Measurements from ENCODE around the gene MYT1. TPM values are rescaled to one million over a fixed set of nuclear protein-coding genes. Genes with fewer than 3 reads are reported as not detected.

MYT1 gene
- total and polyA plus RNA-seq, 2 of the 13 experiments (the other 11 are each of a cell fraction or from before 2014, with no cell fraction given): 0.58 to 2.5 TPM

DNA sequence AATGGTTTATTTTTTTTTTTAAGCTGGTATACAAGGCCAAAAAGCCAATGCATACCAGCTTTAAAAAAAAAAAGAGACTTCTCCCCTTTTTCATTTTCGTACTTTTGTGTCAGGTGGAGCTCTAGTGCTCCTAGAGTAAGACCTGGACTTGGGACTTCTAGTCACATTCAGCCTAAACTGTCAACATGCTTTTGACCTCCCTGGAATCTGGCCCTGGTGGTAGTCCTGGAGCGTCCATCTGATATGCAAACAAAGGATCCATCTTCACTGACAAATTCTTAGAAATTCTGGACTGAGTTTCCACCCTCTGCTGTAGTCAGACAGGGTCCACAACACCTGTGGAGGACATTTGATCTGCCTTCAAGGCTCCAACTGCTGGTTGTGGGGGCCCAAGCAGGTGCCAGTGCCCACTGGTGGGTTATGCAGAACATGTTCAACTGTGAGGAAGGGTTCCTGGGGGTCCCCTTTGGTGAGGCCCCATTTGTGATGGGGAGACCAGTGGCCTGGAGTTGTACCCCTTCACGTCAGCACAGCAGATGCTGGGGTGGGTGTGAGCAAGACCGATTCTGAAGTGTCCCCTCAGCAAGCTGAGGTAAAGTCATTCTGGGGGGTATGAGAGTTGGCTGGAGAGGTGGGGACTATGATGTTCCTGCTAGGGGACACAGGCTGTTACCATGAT is 78.7 kb downstream of the MYT1 start:
- FAIRE-seq (peak; percentile 100), ATAC-seq (peak; percentile 74), DNase-seq (ENCODE audit: low spot score) (peak; percentile 94)
- peak overlapping the region; percentile 65 for H3K4me2 ChIP-seq (ENCODE audit: low read depth, low read length)
- ChIA-PET POLR2A (interaction anchor here (0.6 to 9.6 kb wide), 7 partner anchors 9 to 54 kb away, joined by 3 to 157 read pairs (median 6); partner anchors contain the start of gene PCMTD2), CTCF (ENCODE audit: low intra/inter-chr PET ratio, low total read pairs) (interaction anchor here (1.2 kb wide), 1 partner anchor 43 kb away, joined by 9 read pairs; no protein-coding TSS in a partner anchor)
- BruUV-seq (replicated peaks): no TSS peak
- H2AFZ ChIP-seq (ENCODE audit: low read length): no peak overlapping the region
- intact Hi-C loops (cut with micrococcal nuclease; ENCODE audit: unreplicated experiment): no loop called here
- H3K9ac ChIP-seq (ENCODE audit: insufficient read depth, low read depth, low read length): peak overlapping the region; percentile 32; the same call in 1 of the 2 replicates
- peaks cover 8 to 25% of the 10 kb centered on the region in 2 experiments; a peak in 4 of 5 replicates for H3K27me3 ChIP-seq (ENCODE audit: control insufficient read depth in 1 of 2, insufficient read depth in 2 of 2, low read length in 2 of 2)
- H3K27ac ChIP-seq (ENCODE audit: extremely low read length, insufficient read depth, low read length): peak overlapping the region; percentile 70
- H3K36me3 ChIP-seq (replicated peaks in 1 of 2; ENCODE audit: control insufficient read depth in 1 of 2, insufficient read depth in 2 of 2, low read length in 2 of 2): no peaks in the 10 kb centered on the region
- in situ Hi-C loops (cut with HindIII; ENCODE audit: extremely low pct_ligation_motif_present, low pct_unique_long_range_greater_than_20kb): no loop called here
- H3K4me3 ChIP-seq (replicated peaks in 1 of 3; ENCODE audit: insufficient read depth in 1 of 3, low read depth in 2 of 3, low read length in 3 of 3): peak overlapping the region in 1 of 3 experiments; percentile 44; a peak in 2 of 6 replicates
- no peaks in the 10 kb centered on the region for H3K9me3 ChIP-seq (ENCODE audit: low read length)
- H3K79me2 ChIP-seq (ENCODE audit: insufficient read depth, low read length): no peaks in the 10 kb centered on the region
- peaks cover 93% of the 10 kb centered on the region for H3K4me1 ChIP-seq (ENCODE audit: insufficient read depth, low read length)
- no peaks in the 10 kb centered on the region for H4K20me1 ChIP-seq (ENCODE audit: insufficient read depth, low read length)
- 23% methylated on average over 4 of the region's 4 CpGs for WGBS (ENCODE audit: low lambda C conversion rate)
- TF ChIP-seq ZNF160 (CRISPR knock-in tag; IDR thresholded peaks at IDR 0.05) (no peak), ZNF205 (CRISPR knock-in tag; IDR thresholded peaks at IDR 0.05) (0 out of 2 replicates have a peak, but pooled peaks have one; percentile 47), KLF12 (CRISPR knock-in tag; IDR thresholded peaks at IDR 0.05; ENCODE audit: borderline replicate concordance) (no peak; the same call in 1 of the 2 replicates), TRAFD1 (CRISPR knock-in tag; IDR thresholded peaks at IDR 0.05; ENCODE audit: borderline replicate concordance) (no peak), PAX8 (CRISPR knock-in tag; IDR thresholded peaks at IDR 0.05; ENCODE audit: borderline replicate concordance) (no peak), SMAD1 (CRISPR knock-in tag; IDR thresholded peaks at IDR 0.05; ENCODE audit: borderline replicate concordance, low read depth) (no peak; the same call in 1 of the 2 replicates), ZNF577 (CRISPR knock-in tag; IDR thresholded peaks at IDR 0.05; ENCODE audit: borderline replicate concordance, low read depth) (no peak), RAD51 (IDR thresholded peaks at IDR 0.05; ENCODE audit: borderline replicate concordance) (no peak), TEAD2 (CRISPR knock-in tag; IDR thresholded peaks at IDR 0.05) (0 out of 2 replicates have a peak, but pooled peaks have one; percentile 45), SAP130 (CRISPR knock-in tag; IDR thresholded peaks at IDR 0.05; ENCODE audit: low read depth) (peak; percentile 89), NFYC (CRISPR knock-in tag; IDR thresholded peaks at IDR 0.05) (no peak), ADNP (CRISPR knock-in tag; IDR thresholded peaks at IDR 0.05) (no peak), ZNF549 (CRISPR knock-in tag; IDR thresholded peaks at IDR 0.05) (no peak), KAT8 (CRISPR knock-in tag; IDR thresholded peaks at IDR 0.05) (peak; percentile 82)
- TF ChIP-seq, protein P1, sequence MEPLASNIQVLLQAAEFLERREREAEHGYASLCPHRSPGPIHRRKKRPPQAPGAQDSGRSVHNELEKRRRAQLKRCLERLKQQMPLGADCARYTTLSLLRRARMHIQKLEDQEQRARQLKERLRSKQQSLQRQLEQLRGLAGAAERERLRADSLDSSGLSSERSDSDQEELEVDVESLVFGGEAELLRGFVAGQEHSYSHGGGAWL (CRISPR knock-in tag; IDR thresholded peaks at IDR 0.05): no peak; the same call in 1 of the 2 replicates
- TF ChIP-seq, protein P2, sequence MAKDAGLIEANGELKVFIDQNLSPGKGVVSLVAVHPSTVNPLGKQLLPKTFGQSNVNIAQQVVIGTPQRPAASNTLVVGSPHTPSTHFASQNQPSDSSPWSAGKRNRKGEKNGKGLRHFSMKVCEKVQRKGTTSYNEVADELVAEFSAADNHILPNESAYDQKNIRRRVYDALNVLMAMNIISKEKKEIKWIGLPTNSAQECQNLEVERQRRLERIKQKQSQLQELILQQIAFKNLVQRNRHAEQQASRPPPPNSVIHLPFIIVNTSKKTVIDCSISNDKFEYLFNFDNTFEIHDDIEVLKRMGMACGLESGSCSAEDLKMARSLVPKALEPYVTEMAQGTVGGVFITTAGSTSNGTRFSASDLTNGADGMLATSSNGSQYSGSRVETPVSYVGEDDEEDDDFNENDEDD (CRISPR knock-in tag; IDR thresholded peaks at IDR 0.05; ENCODE audit: borderline replicate concordance): no peak
- TF ChIP-seq, protein P3, sequence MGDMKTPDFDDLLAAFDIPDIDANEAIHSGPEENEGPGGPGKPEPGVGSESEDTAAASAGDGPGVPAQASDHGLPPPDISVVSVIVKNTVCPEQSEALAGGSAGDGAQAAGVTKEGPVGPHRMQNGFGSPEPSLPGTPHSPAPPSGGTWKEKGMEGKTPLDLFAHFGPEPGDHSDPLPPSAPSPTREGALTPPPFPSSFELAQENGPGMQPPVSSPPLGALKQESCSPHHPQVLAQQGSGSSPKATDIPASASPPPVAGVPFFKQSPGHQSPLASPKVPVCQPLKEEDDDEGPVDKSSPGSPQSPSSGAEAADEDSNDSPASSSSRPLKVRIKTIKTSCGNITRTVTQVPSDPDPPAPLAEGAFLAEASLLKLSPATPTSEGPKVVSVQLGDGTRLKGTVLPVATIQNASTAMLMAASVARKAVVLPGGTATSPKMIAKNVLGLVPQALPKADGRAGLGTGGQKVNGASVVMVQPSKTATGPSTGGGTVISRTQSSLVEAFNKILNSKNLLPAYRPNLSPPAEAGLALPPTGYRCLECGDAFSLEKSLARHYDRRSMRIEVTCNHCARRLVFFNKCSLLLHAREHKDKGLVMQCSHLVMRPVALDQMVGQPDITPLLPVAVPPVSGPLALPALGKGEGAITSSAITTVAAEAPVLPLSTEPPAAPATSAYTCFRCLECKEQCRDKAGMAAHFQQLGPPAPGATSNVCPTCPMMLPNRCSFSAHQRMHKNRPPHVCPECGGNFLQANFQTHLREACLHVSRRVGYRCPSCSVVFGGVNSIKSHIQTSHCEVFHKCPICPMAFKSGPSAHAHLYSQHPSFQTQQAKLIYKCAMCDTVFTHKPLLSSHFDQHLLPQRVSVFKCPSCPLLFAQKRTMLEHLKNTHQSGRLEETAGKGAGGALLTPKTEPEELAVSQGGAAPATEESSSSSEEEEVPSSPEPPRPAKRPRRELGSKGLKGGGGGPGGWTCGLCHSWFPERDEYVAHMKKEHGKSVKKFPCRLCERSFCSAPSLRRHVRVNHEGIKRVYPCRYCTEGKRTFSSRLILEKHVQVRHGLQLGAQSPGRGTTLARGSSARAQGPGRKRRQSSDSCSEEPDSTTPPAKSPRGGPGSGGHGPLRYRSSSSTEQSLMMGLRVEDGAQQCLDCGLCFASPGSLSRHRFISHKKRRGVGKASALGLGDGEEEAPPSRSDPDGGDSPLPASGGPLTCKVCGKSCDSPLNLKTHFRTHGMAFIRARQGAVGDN (CRISPR knock-in tag; IDR thresholded peaks at IDR 0.05): peak; percentile 59

Measured in HepG2 (cell line).